BE2C (cell line): ENCODE measurements around the gene PEAK1.
"Not testable (repeated sequence)": the region's sequence is repeated elsewhere in the genome, so short reads cannot be mapped to it uniquely, and the experiment has no call there.

ENCODE experiments used
- DNase-seq: peaks from one replicate; pipeline ENCODE4 v3.0.0-alpha.2; 2020
- H3K27me3 ChIP-seq: fragments of 250-450 bp; sonication (Bioruptor Pico); 2 replicates; pipeline ENCODE4 v1.5.1; 2020; ENCODE audit warnings: mild to moderate bottlenecking
- H3K36me3 ChIP-seq: fragments of 250-450 bp; sonication (Bioruptor Pico); 2 replicates; pipeline ENCODE4 v1.5.1; 2020; ENCODE audit warnings: mild to moderate bottlenecking
- H3K4me1 ChIP-seq: fragments of 250-450 bp; sonication (Bioruptor Pico); 2 replicates; pipeline ENCODE4 v1.5.1; 2020
- H3K4me3 ChIP-seq: 2 replicates; pipeline ENCODE4 v1.5.1; 2011; ENCODE audit warnings: low read depth, low read length
- H3K9me3 ChIP-seq: fragments of 250-450 bp; sonication (Bioruptor Pico); 2 replicates; pipeline ENCODE4 v1.5.1; 2020
- TF ChIP-seq, protein P1 (sequence below): IDR thresholded peaks from 2 replicates; pipeline ENCODE4 v1.5.1; 2012; ENCODE audit warnings: mild to moderate bottlenecking, low read depth, low read length

Gene PEAK1

DNA sequence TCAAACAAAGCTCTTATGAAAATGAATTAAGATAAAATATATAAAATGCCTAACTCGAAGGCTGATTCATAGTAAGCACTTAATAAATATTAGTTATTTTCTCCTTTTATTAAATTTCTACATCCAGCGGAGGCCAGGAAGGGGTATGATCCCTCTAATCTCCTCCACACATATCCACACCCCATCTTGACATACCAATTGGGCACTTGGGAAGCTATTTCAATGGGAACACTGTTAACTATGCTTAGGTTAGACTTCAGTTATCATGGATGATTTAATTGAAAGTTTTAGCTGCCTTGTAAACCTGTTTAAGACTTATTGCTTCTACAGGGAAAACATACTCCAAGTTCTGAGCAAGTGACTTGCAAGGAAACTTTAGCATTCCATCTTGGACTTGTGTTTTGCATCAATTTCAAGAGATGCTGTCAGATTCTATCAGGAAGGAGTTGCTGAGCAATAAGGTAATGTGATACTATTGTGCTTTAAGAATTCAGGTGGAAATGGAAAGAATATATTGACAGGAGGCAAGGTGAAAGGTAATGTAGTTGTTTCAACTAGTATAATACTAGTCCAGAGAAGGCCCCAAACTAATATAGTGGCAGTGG is 228.6 kb downstream of the PEAK1 start:
- Histone ChIP-seq H3K9me3 (no peaks in the 10 kb centered on the region), H3K4me3 (no peak overlapping the region), H3K36me3 (no peaks in the 10 kb centered on the region), H3K4me1 (peaks cover 4% of the 10 kb centered on the region), H3K27me3 (no peaks in the 10 kb centered on the region)
- DNase-seq: no peak
- TF ChIP-seq, protein P1, sequence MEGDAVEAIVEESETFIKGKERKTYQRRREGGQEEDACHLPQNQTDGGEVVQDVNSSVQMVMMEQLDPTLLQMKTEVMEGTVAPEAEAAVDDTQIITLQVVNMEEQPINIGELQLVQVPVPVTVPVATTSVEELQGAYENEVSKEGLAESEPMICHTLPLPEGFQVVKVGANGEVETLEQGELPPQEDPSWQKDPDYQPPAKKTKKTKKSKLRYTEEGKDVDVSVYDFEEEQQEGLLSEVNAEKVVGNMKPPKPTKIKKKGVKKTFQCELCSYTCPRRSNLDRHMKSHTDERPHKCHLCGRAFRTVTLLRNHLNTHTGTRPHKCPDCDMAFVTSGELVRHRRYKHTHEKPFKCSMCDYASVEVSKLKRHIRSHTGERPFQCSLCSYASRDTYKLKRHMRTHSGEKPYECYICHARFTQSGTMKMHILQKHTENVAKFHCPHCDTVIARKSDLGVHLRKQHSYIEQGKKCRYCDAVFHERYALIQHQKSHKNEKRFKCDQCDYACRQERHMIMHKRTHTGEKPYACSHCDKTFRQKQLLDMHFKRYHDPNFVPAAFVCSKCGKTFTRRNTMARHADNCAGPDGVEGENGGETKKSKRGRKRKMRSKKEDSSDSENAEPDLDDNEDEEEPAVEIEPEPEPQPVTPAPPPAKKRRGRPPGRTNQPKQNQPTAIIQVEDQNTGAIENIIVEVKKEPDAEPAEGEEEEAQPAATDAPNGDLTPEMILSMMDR: no peak

DNA sequence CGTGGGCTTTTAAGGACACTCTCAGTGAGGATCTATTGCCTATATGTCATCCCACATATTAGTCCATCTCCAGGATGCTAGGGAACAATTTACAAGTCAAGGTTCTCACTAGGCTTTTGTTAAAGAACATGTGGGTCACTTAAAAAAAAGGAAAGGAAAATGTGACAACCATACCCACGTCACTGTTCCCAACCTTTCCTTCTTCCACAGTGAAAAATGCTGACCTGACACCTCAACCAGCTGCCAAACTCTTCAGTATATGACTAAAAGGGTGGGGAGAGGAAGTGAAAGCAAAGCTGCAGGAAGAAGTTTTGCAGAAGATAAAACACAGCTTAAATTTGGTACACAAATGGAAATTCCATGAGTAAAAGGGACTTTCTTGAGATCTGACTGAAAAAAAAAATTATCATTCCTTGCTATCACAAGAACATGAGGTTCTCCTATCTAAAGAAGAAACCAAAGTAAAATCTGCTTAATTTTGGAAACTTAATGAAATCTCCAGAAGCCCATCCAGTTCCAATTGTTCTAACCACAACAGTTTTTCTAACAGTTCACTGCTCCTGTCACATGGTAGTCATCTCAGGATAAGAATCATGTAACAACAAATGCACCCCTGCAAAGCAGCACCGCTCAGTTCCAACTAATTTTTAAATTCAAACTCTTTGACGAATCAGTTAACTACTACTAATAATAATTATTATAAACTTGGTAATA is 232.0 kb downstream of the PEAK1 start:
- peaks cover 4% of the 10 kb centered on the region for H3K4me1 ChIP-seq
- TF ChIP-seq, protein P1: no peak
- no peak for DNase-seq
- H3K36me3 ChIP-seq: no peaks in the 10 kb centered on the region
- H3K4me3 ChIP-seq: no peak overlapping the region
- no peaks in the 10 kb centered on the region for H3K9me3 ChIP-seq
- H3K27me3 ChIP-seq: no peaks in the 10 kb centered on the region

DNA sequence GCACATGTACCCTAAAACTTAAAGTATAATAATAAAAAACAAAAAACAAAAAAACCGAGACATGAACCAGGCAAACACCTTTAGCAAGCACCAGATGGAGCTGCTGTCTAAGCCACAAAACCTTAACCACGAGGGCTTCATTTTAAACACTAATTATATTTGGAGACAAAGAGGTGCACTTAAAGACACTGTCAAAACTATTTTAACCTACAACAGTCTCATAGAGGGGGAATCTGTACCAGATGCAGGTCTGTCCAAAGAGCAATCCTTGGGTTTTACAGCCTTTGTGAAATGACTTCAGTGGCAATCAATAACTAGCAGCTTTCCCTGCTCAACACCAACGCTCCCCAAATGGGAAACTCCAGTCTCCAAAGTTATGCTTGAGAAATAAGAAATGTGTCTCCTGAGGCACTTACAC is 233.3 kb downstream of the PEAK1 start:
- Histone ChIP-seq H3K4me1 (peaks cover 4% of the 10 kb centered on the region), H3K27me3 (no peaks in the 10 kb centered on the region), H3K36me3 (no peaks in the 10 kb centered on the region), H3K9me3 (no peaks in the 10 kb centered on the region), H3K4me3 (no peak overlapping the region)
- TF ChIP-seq, protein P1: peak; percentile 63
- DNase-seq: no peak

DNA sequence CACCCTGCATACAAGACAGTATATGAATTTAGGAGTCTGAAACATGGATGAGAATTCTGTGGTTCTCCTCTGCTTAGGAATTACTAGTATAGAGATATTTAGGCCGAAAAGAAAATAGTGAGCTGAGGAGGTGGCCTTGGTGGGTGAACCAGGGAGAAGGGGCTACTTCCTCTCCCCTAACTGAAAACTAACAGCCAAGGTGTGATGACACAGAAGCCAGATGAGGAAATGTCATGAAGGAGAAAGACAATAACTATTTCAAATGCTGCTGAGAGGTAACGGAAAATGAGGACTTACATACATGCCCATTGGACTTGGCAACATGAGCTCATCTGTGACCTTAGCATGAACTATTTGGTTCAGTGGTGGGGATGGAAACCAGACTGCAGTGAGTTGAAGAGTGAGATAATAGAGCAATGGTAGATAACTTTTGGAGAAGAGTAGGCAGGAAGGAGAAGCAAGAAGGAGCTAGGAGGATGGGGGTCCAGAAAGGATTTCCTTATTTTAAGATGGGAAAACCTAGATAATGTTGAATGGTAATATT is 234.6 kb downstream of the PEAK1 start:
- Histone ChIP-seq H3K4me1 (peaks cover 4% of the 10 kb centered on the region), H3K36me3 (no peaks in the 10 kb centered on the region), H3K9me3 (no peaks in the 10 kb centered on the region), H3K27me3 (no peaks in the 10 kb centered on the region; the same call in 1 of the 2 replicates), H3K4me3 (no peak overlapping the region)
- TF ChIP-seq, protein P1: no peak
- DNase-seq: no peak

DNA sequence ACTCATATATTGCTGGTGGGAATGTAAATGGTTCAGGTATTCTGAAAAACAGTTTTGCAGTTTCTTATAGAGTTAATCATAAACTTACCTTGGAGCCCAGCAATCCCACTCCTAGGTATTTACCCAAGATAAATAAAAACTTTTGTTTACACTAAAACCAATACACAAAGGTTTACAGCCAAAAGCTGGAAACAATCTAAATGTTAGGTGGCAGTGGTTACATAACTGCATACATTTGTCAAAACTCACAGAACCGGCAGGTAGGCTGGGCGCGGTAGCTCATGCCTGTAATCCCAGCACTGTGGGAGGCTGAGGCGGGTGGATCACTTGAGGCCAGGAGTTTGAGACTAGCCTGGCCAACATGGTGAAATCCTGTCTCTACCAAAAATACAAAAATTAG is 235.6 kb downstream of the PEAK1 start:
- H3K9me3 ChIP-seq, H3K36me3 ChIP-seq, DNase-seq, H3K4me3 ChIP-seq, H3K4me1 ChIP-seq, H3K27me3 ChIP-seq: not testable (repeated sequence)

DNA sequence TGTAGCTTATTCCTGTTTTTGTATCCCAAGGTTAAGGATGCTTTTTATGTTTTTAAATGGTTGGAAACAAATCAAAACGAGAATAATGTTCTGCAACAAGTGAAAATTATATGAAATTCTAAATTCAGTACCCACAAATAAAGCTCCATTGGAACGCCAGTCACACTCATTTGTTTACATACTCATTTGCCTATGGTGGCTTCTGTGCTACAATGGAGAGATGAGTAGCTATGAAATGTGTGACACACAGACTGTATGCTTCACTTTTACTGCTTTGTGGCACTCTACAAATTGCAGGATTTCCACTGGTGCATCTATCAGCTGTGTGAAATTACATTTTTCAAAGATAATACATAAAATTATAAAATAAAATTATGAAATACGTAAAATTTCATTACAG is 236.8 kb downstream of the PEAK1 start:
- DNase-seq: no peak
- H3K9me3 ChIP-seq: no peaks in the 10 kb centered on the region
- H3K36me3 ChIP-seq: no peaks in the 10 kb centered on the region
- H3K27me3 ChIP-seq: no peaks in the 10 kb centered on the region; the same call in 1 of the 2 replicates
- peaks cover 4% of the 10 kb centered on the region for H3K4me1 ChIP-seq
- no peak overlapping the region for H3K4me3 ChIP-seq
- TF ChIP-seq, protein P1: no peak
